ENCODE results near the gene RFLNA.

GRCh38 chr12:124318278-124319020 lies 23.6 kb downstream of the RFLNA start:
- no peak for TF ChIP-seq CTCF (conservative IDR thresholded peaks at IDR 0.05)
- no peak for TF ChIP-seq ZFX (IDR thresholded peaks at IDR 0.05)
